HG03280 (cell line): Measurements from ENCODE around the gene DNAH7.
"Not testable (repeated sequence)": the region's sequence is repeated elsewhere in the genome, so short reads cannot be mapped to it uniquely, and the experiment has no call there.

ENCODE experiments used
- ATAC-seq: cut with Tn5 transposase; IDR thresholded peaks from one replicate; pipeline ENCODE4 v1.9.1; 2021; ENCODE audit warnings: mild to moderate bottlenecking, moderate library complexity; ENCODE audit not compliant: unreplicated experiment

The DNAH7 gene

DNA sequence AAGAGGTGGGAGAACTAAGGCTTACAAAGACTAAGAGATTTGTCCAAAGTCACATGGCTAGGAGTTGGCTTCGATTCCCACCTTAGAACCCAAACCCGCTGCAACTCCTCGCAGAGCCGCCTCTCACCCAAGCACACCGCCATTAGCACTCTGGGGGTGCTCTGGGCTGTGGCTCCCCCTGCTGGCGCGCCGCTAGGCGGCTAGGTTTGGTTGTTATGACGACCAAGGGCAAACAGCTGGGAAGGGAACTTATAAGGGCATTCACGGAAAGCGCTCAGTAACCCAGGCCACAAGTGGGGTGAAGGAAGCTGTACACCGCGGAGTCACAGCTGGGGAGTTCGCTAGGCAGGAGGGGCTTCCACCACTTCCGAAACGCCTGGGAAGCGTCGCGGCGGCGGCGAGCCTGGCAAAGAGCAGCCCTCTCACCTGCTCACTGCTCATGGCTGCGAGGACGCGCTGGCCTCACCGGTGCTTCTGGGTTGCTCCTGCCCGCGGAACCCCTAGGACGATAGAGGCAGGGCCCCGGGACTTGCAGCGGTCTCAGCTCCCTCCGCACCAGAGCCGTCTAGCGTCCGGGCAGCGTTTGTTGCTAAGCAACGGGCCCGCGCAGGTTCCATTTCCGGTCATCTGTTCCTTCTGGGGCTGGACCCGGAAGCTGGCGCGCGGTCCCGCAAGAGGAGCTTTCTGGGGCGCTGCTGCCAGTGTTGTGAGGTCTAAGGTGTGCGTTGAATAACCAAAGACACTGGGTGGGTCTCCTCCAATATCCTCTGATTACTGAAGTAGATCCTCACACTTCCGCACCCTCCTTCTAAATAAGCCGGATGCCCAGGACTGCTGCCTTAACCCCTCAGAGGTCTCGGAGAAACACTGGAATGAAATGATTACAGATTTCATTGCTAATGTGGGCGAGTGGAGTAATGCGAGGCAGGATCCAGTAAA is at the start of gene DNAH7:
TSS of gene DNAH7 (minus strand) at position 567 of the 939 bp plus-strand sequence. CDS start at position 441, 126 bp downstream.
- peak; percentile 98 for ATAC-seq

DNA sequence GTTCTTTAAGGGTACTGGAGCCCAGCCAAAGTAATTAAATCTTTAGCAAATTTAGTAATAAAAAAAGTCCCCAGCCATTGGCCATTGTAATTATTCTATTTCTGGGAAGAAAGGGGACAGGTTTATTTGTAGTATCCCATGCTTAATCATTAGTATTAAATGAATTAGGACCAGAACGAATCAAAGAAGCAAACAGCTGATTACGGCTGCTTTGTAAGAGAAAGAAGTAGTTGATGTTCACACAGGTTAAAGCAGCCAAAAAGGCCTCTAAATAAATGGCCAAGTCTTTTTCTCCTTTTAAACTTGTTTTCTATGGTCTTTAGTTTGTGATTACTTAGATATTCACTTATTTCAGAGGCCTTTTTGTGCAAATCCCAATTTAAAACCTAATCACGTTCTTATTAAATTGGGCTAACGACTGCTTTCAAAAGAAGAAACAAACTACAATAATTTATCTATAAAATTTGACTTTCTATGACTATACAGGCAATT is 48.6 kb upstream of the DNAH7 start:
- no peak for ATAC-seq

GRCh38 chr2:196113061-196113974 is 44.7 kb upstream of the DNAH7 start:
- no peak for ATAC-seq

DNA sequence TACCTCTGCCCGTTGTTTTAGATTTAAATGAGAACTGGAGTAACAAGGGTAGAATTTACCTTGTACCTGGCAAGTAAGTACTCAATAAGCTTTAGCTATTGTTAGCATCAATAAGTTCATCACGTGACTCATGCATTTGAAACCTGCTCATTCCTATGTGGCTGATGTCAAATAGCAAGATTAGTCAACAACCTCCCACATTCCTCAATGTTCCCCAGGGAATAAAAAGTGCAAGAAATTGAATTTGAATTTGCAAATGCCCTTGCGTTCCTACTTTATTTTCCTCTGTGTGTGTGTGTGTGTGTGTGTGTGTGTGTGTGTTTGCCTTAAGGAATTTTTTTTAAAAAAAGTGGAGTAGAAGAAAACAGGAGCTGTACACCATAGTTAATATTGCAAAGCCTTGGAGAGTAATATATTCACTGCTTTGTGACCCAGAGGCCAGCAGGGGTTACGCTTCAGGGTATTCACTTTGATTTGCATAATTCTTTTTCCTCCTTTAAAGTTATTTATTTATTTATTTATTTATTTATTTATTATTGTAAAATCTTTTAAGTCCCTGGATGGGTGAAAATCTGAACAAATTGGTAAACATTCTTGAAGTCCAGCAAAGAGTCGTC is 43.9 kb upstream of the DNAH7 start:
- ATAC-seq = no peak

DNA sequence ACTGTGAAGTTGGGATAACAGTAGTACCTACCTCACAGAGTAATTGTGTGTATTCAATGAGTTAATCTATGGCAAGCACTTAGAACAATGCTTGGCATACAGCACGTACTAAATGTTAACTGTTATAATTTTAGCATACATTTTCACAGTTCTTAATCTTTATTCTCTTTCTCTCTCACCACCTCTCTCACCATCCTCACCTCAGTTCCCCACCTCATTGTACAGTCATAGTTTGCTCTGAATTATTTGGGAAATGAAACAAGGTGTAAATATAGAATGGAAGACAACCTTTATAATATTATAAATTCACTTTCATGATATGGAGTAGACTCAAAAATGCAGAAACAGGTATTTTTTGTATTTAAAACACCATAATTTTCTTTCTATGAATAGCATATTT is 40.0 kb upstream of the DNAH7 start:
- ATAC-seq = no peak

GRCh38 chr2:196105951-196106350 is 37.3 kb upstream of the DNAH7 start:
- ATAC-seq = no peak

DNA sequence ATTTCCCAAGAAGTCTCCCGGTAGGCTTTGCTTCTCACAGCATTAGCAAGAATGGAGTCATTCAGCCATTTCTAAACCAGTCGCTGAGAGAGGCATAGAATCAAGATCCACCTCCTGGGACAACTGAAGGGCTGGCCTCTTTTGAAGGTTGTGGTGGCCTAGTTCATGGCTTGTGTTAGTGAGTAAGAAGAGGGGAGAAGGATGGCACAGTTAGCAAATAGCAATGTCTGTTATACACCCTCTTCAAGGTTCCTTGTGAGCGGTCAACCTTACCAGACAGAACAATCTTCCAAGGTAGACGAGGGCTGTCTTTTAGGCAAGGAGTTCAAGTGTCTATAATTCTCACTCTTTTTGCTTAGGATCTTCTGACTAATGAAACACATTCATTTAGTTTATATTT is 35.4 kb upstream of the DNAH7 start:
- ATAC-seq = no peak

DNA sequence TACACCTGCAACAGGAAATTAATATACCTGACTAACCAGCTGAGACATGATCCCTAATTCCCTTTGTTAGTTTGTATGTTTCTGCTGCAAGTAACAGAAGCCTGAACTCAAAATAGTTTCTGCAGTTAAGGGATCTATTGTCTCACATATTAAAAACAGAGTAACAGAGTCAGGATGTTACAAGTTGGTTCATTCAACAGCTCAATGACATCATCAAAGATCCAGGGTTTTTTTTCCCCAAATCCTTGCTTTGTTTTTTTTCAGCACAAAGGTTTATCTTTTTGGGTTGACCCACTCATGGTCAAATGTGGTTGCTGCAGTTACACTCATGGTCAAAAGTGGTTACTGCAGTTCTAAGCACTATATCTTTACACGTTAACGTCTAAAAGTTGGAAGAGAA is 35.0 kb upstream of the DNAH7 start:
- ATAC-seq = no peak

- peak; percentile 98 for ATAC-seq
These were observed 32.8 kb upstream of the DNAH7 start for GRCh38 chr2:196101325-196101991.

DNA sequence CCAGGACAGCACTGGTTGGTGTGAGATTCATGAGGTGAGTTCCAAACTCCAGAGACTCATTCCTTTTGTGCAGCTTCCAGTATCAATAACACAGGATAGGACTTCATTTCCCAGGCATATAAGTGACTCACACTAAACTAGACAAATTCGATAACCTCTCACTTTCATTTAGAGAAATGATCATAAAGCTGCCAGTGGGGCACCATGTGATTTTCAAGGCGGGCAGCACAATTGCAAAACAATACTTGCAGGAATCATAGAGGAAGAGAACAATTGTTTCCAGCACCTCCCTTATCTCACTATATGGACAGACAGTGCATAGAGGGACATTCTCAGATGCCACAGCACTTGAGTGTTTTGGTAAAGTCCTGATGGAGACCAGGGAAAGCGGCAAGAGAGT is 31.3 kb upstream of the DNAH7 start:
- ATAC-seq = no peak

GRCh38 chr2:196097864-196098660 is 29.4 kb upstream of the DNAH7 start:
- no peak for ATAC-seq

- no peak for ATAC-seq
These were observed 28.5 kb upstream of the DNAH7 start for GRCh38 chr2:196096982-196097745.

DNA sequence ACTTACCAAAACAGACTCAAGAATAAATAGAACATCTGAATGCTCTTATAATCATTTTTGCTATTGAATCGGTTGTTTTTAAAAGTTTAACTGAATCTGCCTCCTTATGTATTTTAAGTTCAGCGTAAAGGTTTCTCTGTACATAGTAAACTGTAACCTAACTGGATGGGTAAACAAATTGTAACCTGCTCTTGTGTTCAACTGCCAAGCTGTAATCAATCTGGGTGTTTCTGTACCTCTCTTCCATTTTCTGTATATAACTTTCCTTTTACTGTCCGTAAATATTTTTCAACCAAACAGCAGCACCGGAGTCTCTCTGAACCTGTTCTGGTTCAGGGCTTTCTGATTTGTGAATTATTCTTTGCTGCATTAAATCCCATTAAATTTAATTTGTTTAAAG is 27.6 kb upstream of the DNAH7 start:
- ATAC-seq = no peak

DNA sequence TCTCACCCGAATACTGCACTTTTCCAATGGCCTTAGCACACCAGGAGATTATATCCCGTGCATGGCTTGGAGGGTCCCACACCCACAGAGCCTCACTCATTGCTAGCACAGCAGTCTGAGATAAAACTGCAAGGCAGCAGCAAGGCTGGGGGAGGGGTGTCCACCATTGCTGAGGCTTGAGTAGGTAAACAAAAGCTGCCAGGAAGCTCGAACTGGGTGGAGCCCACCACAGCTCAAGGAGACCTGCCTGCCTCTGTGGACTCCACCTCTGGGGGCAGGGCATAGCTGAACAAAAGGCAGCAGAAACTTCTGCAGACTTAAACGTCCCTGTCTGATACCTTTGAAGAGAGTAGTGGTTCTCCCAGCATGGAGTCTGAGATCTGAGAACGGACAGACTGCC is 20.8 kb upstream of the DNAH7 start:
- not testable (repeated sequence) for ATAC-seq

DNA sequence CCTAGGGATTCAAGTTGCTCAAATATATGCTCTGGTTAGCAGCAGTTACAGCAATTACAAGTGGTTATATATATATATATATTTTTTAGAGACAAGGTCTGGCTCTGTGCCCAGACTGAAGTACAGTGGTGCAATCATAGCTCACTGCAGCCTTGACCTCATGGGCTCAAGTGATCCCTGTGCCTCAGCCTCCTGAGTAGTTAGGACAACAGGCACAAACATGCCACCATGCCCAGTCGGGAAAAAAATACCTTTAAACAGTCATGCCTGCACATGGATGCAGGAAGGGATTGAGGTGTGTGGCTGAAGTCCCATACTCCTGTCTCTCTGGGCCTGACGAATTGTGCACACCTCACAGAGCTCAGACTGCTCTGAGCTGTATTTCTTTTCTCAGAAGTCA is 19.6 kb upstream of the DNAH7 start:
- no peak for ATAC-seq

GRCh38 chr2:196086517-196087368 is 18.1 kb upstream of the DNAH7 start:
- no peak for ATAC-seq

DNA sequence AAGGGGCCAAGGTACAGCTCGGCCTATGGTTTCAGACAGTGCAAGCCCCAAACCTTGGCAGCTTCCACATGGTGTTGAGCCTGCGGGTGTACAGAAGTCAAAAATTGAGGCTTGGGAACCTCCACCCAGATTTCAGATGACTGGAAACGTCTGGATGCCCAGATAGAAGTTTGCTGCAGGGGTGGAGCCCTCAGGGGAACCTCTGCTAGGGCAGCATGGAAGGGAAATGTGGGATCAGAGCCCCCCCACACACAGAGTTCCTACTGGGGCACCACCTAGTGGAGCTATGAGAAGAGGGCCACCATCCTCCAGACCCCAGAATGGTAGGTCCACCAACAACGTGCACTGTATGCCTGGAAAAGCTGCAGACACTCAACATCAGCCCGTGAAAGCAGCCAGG is 15.0 kb upstream of the DNAH7 start:
- no peak for ATAC-seq

DNA sequence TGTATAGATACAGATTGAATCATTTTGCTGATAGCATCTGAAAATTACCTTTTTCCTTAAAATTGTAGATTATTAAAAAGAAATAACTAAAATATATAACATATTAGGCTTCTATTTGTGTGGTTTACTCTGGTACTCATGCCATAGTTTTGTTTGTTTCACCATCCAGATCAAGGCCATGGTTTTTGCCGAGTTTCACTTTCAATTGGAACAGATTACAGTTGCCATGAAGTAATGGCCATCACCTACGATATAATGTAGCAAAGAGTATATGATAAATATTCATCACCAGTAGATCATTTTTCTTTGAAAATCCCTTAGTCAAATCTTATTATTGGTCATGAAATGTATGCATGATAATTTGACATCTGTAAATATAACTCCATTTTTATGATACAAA is 11.9 kb upstream of the DNAH7 start:
- ATAC-seq = no peak
